ENCODE measurements around the gene WWOX. TPM values are rescaled to one million over a fixed set of nuclear protein-coding genes. Genes with fewer than 3 reads are reported as not detected.

Gene WWOX
- polyA plus RNA-seq, 1 donor (not counting 4 experiments of a cell fraction or from before 2014, with no cell fraction given), result 5.1 TPM

- Histone ChIP-seq H3K27ac (ENCODE audit: control insufficient read depth, insufficient read depth, low read length) (no peak overlapping the region), H3K9ac (ENCODE audit: control insufficient read depth, extremely low read depth, insufficient read depth, low read length) (no peak overlapping the region), H3K4me2 (ENCODE audit: control insufficient read depth, extremely low read depth, insufficient read depth, low read depth, low read length) (no peak overlapping the region), H3K36me3 (ENCODE audit: control insufficient read depth in 2 of 2, extremely low read depth in 1 of 2, insufficient read depth in 2 of 2, low read length in 2 of 2) (no peaks in the 10 kb centered on the region), H4K20me1 (ENCODE audit: control insufficient read depth, extremely low read depth, insufficient read depth, low read length) (no peaks in the 10 kb centered on the region), H3K9me3 (ENCODE audit: control insufficient read depth, low read depth, low read length) (no peaks in the 10 kb centered on the region), H3K79me2 (ENCODE audit: control insufficient read depth, insufficient read depth, low read length) (no peaks in the 10 kb centered on the region), H3K4me3 (ENCODE audit: control insufficient read depth in 2 of 3, extremely low read depth in 1 of 3, insufficient read depth in 2 of 3, low read depth in 1 of 3, low read length in 3 of 3) (no peak overlapping the region), H3K9me1 (ENCODE audit: control insufficient read depth, extremely low read depth, insufficient read depth, low read length) (no peaks in the 10 kb centered on the region), H3K27me3 (ENCODE audit: control insufficient read depth, extremely low read depth, insufficient read depth, low read length) (no peaks in the 10 kb centered on the region), H2AFZ (ENCODE audit: control insufficient read depth, low read length) (peak overlapping the region; percentile 41), H3K4me1 (ENCODE audit: control insufficient read depth, extremely low read depth, insufficient read depth, low read length) (peaks cover 16% of the 10 kb centered on the region)
- no peak for DNase-seq (ENCODE audit: low read depth, low spot score)
- no peak for FAIRE-seq
- dilution Hi-C loops (cut with MboI; ENCODE audit: extremely low pct_ligation_motif_present, low sequenced_read_pairs), result no loop called here
- TF ChIP-seq EZH2 (IDR thresholded peaks at IDR 0.05; ENCODE audit: low read length) (no peak), CTCF (optimal IDR thresholded peaks at IDR 0.05 in 1 of 3, IDR thresholded peaks at IDR 0.05 in 1 of 3, conservative IDR thresholded peaks at IDR 0.05 in 1 of 3; ENCODE audit: extremely low read depth in 1 of 3, insufficient read depth in 2 of 3, low read length in 3 of 3) (no peak)
Observed at GRCh38 chr16:78988361-78988969, 889.0 kb downstream of the WWOX start.

- Histone ChIP-seq H3K4me3 (ENCODE audit: control insufficient read depth in 2 of 3, extremely low read depth in 1 of 3, insufficient read depth in 2 of 3, low read depth in 1 of 3, low read length in 3 of 3) (no peak overlapping the region), H3K27ac (ENCODE audit: control insufficient read depth, insufficient read depth, low read length) (no peak overlapping the region), H3K4me2 (ENCODE audit: control insufficient read depth, extremely low read depth, insufficient read depth, low read depth, low read length) (no peak overlapping the region), H3K4me1 (ENCODE audit: control insufficient read depth, extremely low read depth, insufficient read depth, low read length) (peaks cover 16% of the 10 kb centered on the region), H4K20me1 (ENCODE audit: control insufficient read depth, extremely low read depth, insufficient read depth, low read length) (no peaks in the 10 kb centered on the region), H3K79me2 (ENCODE audit: control insufficient read depth, insufficient read depth, low read length) (no peaks in the 10 kb centered on the region), H2AFZ (ENCODE audit: control insufficient read depth, low read length) (no peak overlapping the region), H3K9ac (ENCODE audit: control insufficient read depth, extremely low read depth, insufficient read depth, low read length) (no peak overlapping the region), H3K27me3 (ENCODE audit: control insufficient read depth, extremely low read depth, insufficient read depth, low read length) (no peaks in the 10 kb centered on the region), H3K9me1 (ENCODE audit: control insufficient read depth, extremely low read depth, insufficient read depth, low read length) (no peaks in the 10 kb centered on the region), H3K9me3 (ENCODE audit: control insufficient read depth, low read depth, low read length) (no peaks in the 10 kb centered on the region), H3K36me3 (ENCODE audit: control insufficient read depth in 2 of 2, extremely low read depth in 1 of 2, insufficient read depth in 2 of 2, low read length in 2 of 2) (no peaks in the 10 kb centered on the region)
- dilution Hi-C loops (cut with MboI; ENCODE audit: extremely low pct_ligation_motif_present, low sequenced_read_pairs), result no loop called here
- DNase-seq (ENCODE audit: low read depth, low spot score) (no peak), FAIRE-seq (no peak)
- no peak for TF ChIP-seq CTCF (optimal IDR thresholded peaks at IDR 0.05 in 1 of 3, IDR thresholded peaks at IDR 0.05 in 1 of 3, conservative IDR thresholded peaks at IDR 0.05 in 1 of 3; ENCODE audit: extremely low read depth in 1 of 3, insufficient read depth in 2 of 3, low read length in 3 of 3)
- no peak for TF ChIP-seq EZH2 (IDR thresholded peaks at IDR 0.05; ENCODE audit: low read length)
Observed at GRCh38 chr16:78990309-78990701, 890.9 kb downstream of the WWOX start.

All from keratinocyte (primary cell).